HepG2 (cell line): ENCODE measurements around the gene CACNA1I.

Source experiments
- FOXJ3 ChIP-seq: sonication (generic); formaldehyde crosslinking; IDR thresholded peaks from 2 replicates; pipeline ENCODE4 v1.4.0; 2020; ENCODE audit warnings: missing genetic modification reagents, mild to moderate bottlenecking, borderline replicate concordance
- HNRNPUL1 ChIP-seq: fragments of 200-400 bp; formaldehyde crosslinking; IDR thresholded peaks from 2 replicates; pipeline ENCODE4 v1.6.1; 2017; ENCODE audit warnings: low read depth, mild to moderate bottlenecking, low read length, moderate library complexity
- KLF9 ChIP-seq: IDR thresholded peaks from 2 replicates; pipeline ENCODE4 v1.6.1; 2016; ENCODE audit warnings: low read depth
- MXD3 ChIP-seq: IDR thresholded peaks from 2 replicates; pipeline ENCODE4 v1.6.1; 2016; ENCODE audit warnings: mild to moderate bottlenecking, missing biosample characterization, missing genetic modification reagents
- PATZ1 ChIP-seq: sonication (generic); formaldehyde crosslinking; IDR thresholded peaks from 2 replicates; pipeline ENCODE4 v1.4.0; 2020; ENCODE audit warnings: missing genetic modification reagents
- RFX1 ChIP-seq: fragments of 450-650 bp; IDR thresholded peaks from 2 replicates; pipeline ENCODE4 v1.6.1; 2017
- SKIL ChIP-seq: sonication (generic); formaldehyde crosslinking; IDR thresholded peaks from 2 replicates; pipeline ENCODE4 v1.8.0; 2022; ENCODE audit warnings: missing genetic modification reagents, mild to moderate bottlenecking, moderate library complexity, borderline replicate concordance
- ZNF3 ChIP-seq: IDR thresholded peaks from 2 replicates; pipeline ENCODE4 v1.7.0; 2017; ENCODE audit warnings: inconsistent platforms
- ZNF335 ChIP-seq: sonication (generic); formaldehyde crosslinking; IDR thresholded peaks from 2 replicates; pipeline ENCODE4 v1.4.0; 2020; ENCODE audit warnings: missing genetic modification reagents
- ZNF678 ChIP-seq: sonication (generic); formaldehyde crosslinking; IDR thresholded peaks from 2 replicates; pipeline ENCODE4 v1.4.0; 2020; ENCODE audit warnings: mild to moderate bottlenecking, missing genetic modification reagents
- TF ChIP-seq, protein P1 (sequence below): sonication (generic); formaldehyde crosslinking; IDR thresholded peaks from 2 replicates; pipeline ENCODE4 v1.5.0; 2020; ENCODE audit warnings: mild to moderate bottlenecking, missing genetic modification reagents, moderate library complexity
- TF ChIP-seq, protein P2 (sequence below): sonication (generic); formaldehyde crosslinking; IDR thresholded peaks from 2 replicates; pipeline ENCODE4 v1.4.0; 2020; ENCODE audit warnings: missing genetic modification reagents, borderline replicate concordance
- TF ChIP-seq, protein P3 (sequence below): sonication (generic); formaldehyde crosslinking; IDR thresholded peaks from 2 replicates; pipeline ENCODE4 v1.5.0; 2020; ENCODE audit warnings: missing genetic modification reagents
- TF ChIP-seq, protein P4 (sequence below): sonication (generic); formaldehyde crosslinking; IDR thresholded peaks from 2 replicates; pipeline ENCODE4 v1.5.0; 2020; ENCODE audit warnings: mild to moderate bottlenecking, missing genetic modification reagents

- TF ChIP-seq, protein P1, sequence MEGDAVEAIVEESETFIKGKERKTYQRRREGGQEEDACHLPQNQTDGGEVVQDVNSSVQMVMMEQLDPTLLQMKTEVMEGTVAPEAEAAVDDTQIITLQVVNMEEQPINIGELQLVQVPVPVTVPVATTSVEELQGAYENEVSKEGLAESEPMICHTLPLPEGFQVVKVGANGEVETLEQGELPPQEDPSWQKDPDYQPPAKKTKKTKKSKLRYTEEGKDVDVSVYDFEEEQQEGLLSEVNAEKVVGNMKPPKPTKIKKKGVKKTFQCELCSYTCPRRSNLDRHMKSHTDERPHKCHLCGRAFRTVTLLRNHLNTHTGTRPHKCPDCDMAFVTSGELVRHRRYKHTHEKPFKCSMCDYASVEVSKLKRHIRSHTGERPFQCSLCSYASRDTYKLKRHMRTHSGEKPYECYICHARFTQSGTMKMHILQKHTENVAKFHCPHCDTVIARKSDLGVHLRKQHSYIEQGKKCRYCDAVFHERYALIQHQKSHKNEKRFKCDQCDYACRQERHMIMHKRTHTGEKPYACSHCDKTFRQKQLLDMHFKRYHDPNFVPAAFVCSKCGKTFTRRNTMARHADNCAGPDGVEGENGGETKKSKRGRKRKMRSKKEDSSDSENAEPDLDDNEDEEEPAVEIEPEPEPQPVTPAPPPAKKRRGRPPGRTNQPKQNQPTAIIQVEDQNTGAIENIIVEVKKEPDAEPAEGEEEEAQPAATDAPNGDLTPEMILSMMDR (CRISPR knock-in tag) = 0 out of 2 replicates have a peak, but pooled peaks have one; percentile 10
- TF ChIP-seq, protein P2, sequence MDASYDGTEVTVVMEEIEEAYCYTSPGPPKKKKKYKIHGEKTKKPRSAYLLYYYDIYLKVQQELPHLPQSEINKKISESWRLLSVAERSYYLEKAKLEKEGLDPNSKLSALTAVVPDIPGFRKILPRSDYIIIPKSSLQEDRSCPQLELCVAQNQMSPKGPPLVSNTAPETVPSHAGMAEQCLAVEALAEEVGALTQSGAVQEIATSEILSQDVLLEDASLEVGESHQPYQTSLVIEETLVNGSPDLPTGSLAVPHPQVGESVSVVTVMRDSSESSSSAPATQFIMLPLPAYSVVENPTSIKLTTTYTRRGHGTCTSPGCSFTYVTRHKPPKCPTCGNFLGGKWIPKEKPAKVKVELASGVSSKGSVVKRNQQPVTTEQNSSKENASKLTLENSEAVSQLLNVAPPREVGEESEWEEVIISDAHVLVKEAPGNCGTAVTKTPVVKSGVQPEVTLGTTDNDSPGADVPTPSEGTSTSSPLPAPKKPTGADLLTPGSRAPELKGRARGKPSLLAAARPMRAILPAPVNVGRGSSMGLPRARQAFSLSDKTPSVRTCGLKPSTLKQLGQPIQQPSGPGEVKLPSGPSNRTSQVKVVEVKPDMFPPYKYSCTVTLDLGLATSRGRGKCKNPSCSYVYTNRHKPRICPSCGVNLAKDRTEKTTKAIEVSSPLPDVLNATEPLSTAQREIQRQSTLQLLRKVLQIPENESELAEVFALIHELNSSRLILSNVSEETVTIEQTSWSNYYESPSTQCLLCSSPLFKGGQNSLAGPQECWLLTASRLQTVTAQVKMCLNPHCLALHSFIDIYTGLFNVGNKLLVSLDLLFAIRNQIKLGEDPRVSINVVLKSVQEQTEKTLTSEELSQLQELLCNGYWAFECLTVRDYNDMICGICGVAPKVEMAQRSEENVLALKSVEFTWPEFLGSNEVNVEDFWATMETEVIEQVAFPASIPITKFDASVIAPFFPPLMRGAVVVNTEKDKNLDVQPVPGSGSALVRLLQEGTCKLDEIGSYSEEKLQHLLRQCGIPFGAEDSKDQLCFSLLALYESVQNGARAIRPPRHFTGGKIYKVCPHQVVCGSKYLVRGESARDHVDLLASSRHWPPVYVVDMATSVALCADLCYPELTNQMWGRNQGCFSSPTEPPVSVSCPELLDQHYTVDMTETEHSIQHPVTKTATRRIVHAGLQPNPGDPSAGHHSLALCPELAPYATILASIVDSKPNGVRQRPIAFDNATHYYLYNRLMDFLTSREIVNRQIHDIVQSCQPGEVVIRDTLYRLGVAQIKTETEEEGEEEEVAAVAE = no peak
- TF ChIP-seq ZNF3 (no peak), ZNF678 (no peak), RFX1 (no peak), KLF9 (CRISPR knock-in tag) (no peak), SKIL (CRISPR knock-in tag) (peak; percentile 61), ZNF335 (no peak), MXD3 (CRISPR knock-in tag) (no peak; the same call in 1 of the 2 replicates), FOXJ3 (CRISPR knock-in tag) (no peak), PATZ1 (peak; percentile 18; the same call in 1 of the 2 replicates), HNRNPUL1 (no peak)
- TF ChIP-seq, protein P3, sequence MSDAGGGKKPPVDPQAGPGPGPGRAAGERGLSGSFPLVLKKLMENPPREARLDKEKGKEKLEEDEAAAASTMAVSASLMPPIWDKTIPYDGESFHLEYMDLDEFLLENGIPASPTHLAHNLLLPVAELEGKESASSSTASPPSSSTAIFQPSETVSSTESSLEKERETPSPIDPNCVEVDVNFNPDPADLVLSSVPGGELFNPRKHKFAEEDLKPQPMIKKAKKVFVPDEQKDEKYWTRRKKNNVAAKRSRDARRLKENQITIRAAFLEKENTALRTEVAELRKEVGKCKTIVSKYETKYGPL (CRISPR knock-in tag) = peak; percentile 82; the same call in 1 of the 2 replicates
- TF ChIP-seq, protein P4, sequence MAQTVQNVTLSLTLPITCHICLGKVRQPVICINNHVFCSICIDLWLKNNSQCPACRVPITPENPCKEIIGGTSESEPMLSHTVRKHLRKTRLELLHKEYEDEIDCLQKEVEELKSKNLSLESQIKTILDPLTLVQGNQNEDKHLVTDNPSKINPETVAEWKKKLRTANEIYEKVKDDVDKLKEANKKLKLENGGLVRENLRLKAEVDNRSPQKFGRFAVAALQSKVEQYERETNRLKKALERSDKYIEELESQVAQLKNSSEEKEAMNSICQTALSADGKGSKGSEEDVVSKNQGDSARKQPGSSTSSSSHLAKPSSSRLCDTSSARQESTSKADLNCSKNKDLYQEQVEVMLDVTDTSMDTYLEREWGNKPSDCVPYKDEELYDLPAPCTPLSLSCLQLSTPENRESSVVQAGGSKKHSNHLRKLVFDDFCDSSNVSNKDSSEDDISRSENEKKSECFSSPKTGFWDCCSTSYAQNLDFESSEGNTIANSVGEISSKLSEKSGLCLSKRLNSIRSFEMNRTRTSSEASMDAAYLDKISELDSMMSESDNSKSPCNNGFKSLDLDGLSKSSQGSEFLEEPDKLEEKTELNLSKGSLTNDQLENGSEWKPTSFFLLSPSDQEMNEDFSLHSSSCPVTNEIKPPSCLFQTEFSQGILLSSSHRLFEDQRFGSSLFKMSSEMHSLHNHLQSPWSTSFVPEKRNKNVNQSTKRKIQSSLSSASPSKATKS (CRISPR knock-in tag) = no peak
These were observed 43.0 kb upstream of the CACNA1I start for GRCh38 chr22:39527481-39527961.
